Neural cell (in vitro differentiated cells): Measurements from ENCODE around the gene PLOD2.

ENCODE experiments used
- CTCF ChIP-seq: fragments of 450-650 bp; IDR thresholded peaks from 2 replicates; pipeline ENCODE4 v1.5.1; 2014; ENCODE audit warnings: antibody characterized with exemption, mild to moderate bottlenecking, moderate library complexity; ENCODE audit not compliant: poor library complexity, severe bottlenecking
- EP300 ChIP-seq: fragments of 450-650 bp; conservative IDR thresholded peaks from 2 replicates; pipeline ENCODE4 v1.6.1; 2014; ENCODE audit warnings: antibody characterized with exemption, mild to moderate bottlenecking, moderate library complexity; ENCODE audit not compliant: poor library complexity, severe bottlenecking
- RAD21 ChIP-seq: fragments of 450-650 bp; conservative IDR thresholded peaks from 2 replicates; pipeline ENCODE4 v1.6.1; 2014; ENCODE audit warnings: antibody characterized with exemption, mild to moderate bottlenecking, moderate library complexity

GRCh38 chr3:146071632-146072031, 89.4 kb downstream of the PLOD2 start:
- TF ChIP-seq RAD21 = no peak
- no peak for TF ChIP-seq CTCF
- TF ChIP-seq EP300 = no peak
